ENCODE results near the gene FDX2. TPM values are rescaled to one million over a fixed set of nuclear protein-coding genes. Genes with fewer than 3 reads are reported as not detected.

The FDX2 gene
- total RNA-seq, result 10 to 100 TPM in 4 of 6 experiments, 1 to 10 TPM in 2; 8.9 to 17.1 (median 10.7) TPM
- long read RNA-seq, partial matches to known transcripts, result 0 of 3 reads
- long read RNA-seq, other reads (novel, unspliced or antisense), result 0 of 3 reads

- Histone ChIP-seq H3K36me3 (peaks cover 0 to 34% (median 12%) of the 10 kb centered on the region in 4 donors), H3K9me3 (no peaks in the 10 kb centered on the region), H3K4me1 (peaks cover 0 to 6% (median 2%) of the 10 kb centered on the region in 4 donors), H3K4me3 (peak within 1 kb of the TSS; percentile 80 to 90 (median 82)), H3K27me3 (no peaks in the 10 kb centered on the region), H3K27ac (no peak within 1 kb of the TSS)
- TF ChIP-seq CTCF (IDR thresholded peaks at IDR 0.05) (no peak), POLR2A (IDR thresholded peaks at IDR 0.05) (peak; percentile 27)
- DNase-seq (peak; percentile 91 to 94 (median 93)), ATAC-seq (peak; percentile 85 to 93 (median 92))
- WGBS (ENCODE audit: insufficient coverage, low coverage, low lambda C conversion rate, missing lambda C conversion rate), result under 1% methylated on average over 15 of the region's 55 CpGs
- intact Hi-C loops (cut with DNase I), result no loop called here
These were observed at the start of gene FDX2 for GRCh38 chr19:10315335-10316214. FDX2 (minus strand) TSS chr19:10316015; CDS start chr19:10315996, 19 bp downstream.

- ATAC-seq (no peak), DNase-seq (no peak)
- H3K4me3 ChIP-seq, result no peak overlapping the region
- H3K27me3 ChIP-seq, result no peaks in the 10 kb centered on the region
- intact Hi-C loops (cut with DNase I), result no loop called here
- H3K36me3 ChIP-seq, result peaks cover 0 to 42% (median 12%) of the 10 kb centered on the region in 4 donors
- H3K9me3 ChIP-seq, result no peaks in the 10 kb centered on the region
- TF ChIP-seq CTCF (IDR thresholded peaks at IDR 0.05) (no peak), POLR2A (IDR thresholded peaks at IDR 0.05) (no peak)
- no CpG with 5 or more reads among the region's 23 CpGs for WGBS (ENCODE audit: insufficient coverage, low coverage, low lambda C conversion rate, missing lambda C conversion rate)
- no peaks in the 10 kb centered on the region for H3K4me1 ChIP-seq
- no peak overlapping the region for H3K27ac ChIP-seq
These were observed 49.7 kb upstream of the FDX2 start for GRCh38 chr19:10365518-10365917.

DNA sequence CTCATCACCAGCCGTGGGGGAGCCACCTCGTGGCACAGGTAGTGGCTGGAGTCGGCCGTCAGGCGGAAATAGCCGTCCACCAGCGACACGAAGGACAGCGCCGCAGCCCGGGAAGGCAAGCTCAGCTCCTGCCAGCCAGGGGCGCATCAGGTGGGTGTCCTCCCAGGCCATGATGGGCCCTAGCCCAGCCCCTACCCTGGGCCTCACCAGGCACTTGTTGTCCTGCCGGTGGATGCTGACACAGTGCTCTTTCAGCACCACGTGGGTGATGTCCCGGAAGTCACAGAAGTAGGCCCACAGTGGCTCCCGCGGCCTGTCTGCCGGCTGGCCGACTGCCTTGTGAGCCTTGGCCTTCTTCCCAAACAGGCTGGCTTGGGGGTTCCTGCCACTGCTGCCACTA, 48.8 kb upstream of the FDX2 start:
- peaks cover 0 to 42% (median 12%) of the 10 kb centered on the region in 4 donors for H3K36me3 ChIP-seq
- no peaks in the 10 kb centered on the region for H3K4me1 ChIP-seq
- no peak overlapping the region for H3K27ac ChIP-seq
- H3K9me3 ChIP-seq, result no peaks in the 10 kb centered on the region
- ATAC-seq, result peak; percentile 54 to 79 (median 68)
- no CpG with 5 or more reads among the region's 19 CpGs for WGBS (ENCODE audit: insufficient coverage, low coverage, low lambda C conversion rate, missing lambda C conversion rate)
- intact Hi-C loops (cut with DNase I), result no loop called here
- DNase-seq, result peak in 1 of 3 donors; percentile 41
- H3K4me3 ChIP-seq, result no peak overlapping the region
- no peaks in the 10 kb centered on the region for H3K27me3 ChIP-seq
- TF ChIP-seq CTCF (IDR thresholded peaks at IDR 0.05) (no peak), POLR2A (IDR thresholded peaks at IDR 0.05) (no peak)

GRCh38 chr19:10363789-10364281, 48.0 kb upstream of the FDX2 start:
- H3K27ac ChIP-seq, result no peak overlapping the region
- no peaks in the 10 kb centered on the region for H3K4me1 ChIP-seq
- H3K9me3 ChIP-seq, result no peaks in the 10 kb centered on the region
- peaks cover 0 to 48% (median 12%) of the 10 kb centered on the region in 4 donors for H3K36me3 ChIP-seq
- no peak for DNase-seq
- H3K4me3 ChIP-seq, result no peak overlapping the region
- no peak for ATAC-seq
- intact Hi-C loops (cut with DNase I), result no loop called here
- no peaks in the 10 kb centered on the region for H3K27me3 ChIP-seq
- TF ChIP-seq POLR2A (IDR thresholded peaks at IDR 0.05), result no peak
- no peak for TF ChIP-seq CTCF (IDR thresholded peaks at IDR 0.05)
- 96% methylated on average over 3 of the region's 12 CpGs for WGBS (ENCODE audit: insufficient coverage, low coverage, low lambda C conversion rate, missing lambda C conversion rate)

Data from right lobe of liver (tissue), 6 donors.